ENCODE results near the gene CDKAL1. TPM values are rescaled to one million over a fixed set of nuclear protein-coding genes. Genes with fewer than 3 reads are reported as not detected.

The CDKAL1 gene
- total RNA-seq, 1 donor = 20.0 TPM

GRCh38 chr6:21198032-21198640 is 663.9 kb downstream of the CDKAL1 start:
- TF ChIP-seq CTCF (IDR thresholded peaks at IDR 0.05; ENCODE audit: insufficient read depth, low read length) = no peak
- DNase-seq (ENCODE audit: low read depth) = no peak
- no peak overlapping the region for H3K4me3 ChIP-seq (ENCODE audit: low read depth, low read length)

DNA sequence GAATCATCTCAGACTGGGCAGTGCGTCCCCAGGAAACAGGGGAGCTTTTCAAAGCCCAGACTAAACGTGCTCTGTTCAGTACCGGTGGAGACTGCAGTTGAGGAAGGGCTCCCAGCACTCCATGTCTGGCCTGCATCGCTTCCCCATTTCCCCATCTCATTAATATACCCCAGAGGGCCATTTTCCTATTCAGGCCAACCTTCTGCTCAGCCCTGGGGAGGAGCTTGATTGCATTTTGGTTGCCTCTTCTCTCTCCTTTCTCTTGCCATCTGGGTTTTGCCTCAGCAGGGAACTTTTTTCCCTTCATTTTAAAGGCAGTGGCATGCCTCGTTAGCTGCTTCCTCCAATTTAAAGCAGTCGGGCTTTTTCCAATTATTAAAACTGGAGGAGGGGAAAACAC is 665.0 kb downstream of the CDKAL1 start:
- H3K4me3 ChIP-seq (ENCODE audit: low read depth, low read length) = no peak overlapping the region
- no peak for DNase-seq (ENCODE audit: low read depth)
- TF ChIP-seq CTCF (IDR thresholded peaks at IDR 0.05; ENCODE audit: insufficient read depth, low read length) = no peak

GRCh38 chr6:21200134-21200870 is 666.0 kb downstream of the CDKAL1 start:
- TF ChIP-seq CTCF (IDR thresholded peaks at IDR 0.05; ENCODE audit: insufficient read depth, low read length) = no peak
- peak; percentile 4 for DNase-seq (ENCODE audit: low read depth)
- no peak overlapping the region for H3K4me3 ChIP-seq (ENCODE audit: low read depth, low read length)

- TF ChIP-seq CTCF (IDR thresholded peaks at IDR 0.05; ENCODE audit: insufficient read depth, low read length) = no peak
- H3K4me3 ChIP-seq (ENCODE audit: low read depth, low read length) = no peak overlapping the region
- DNase-seq (ENCODE audit: low read depth) = no peak
These were observed 666.9 kb downstream of the CDKAL1 start for GRCh38 chr6:21201187-21201586.

DNA sequence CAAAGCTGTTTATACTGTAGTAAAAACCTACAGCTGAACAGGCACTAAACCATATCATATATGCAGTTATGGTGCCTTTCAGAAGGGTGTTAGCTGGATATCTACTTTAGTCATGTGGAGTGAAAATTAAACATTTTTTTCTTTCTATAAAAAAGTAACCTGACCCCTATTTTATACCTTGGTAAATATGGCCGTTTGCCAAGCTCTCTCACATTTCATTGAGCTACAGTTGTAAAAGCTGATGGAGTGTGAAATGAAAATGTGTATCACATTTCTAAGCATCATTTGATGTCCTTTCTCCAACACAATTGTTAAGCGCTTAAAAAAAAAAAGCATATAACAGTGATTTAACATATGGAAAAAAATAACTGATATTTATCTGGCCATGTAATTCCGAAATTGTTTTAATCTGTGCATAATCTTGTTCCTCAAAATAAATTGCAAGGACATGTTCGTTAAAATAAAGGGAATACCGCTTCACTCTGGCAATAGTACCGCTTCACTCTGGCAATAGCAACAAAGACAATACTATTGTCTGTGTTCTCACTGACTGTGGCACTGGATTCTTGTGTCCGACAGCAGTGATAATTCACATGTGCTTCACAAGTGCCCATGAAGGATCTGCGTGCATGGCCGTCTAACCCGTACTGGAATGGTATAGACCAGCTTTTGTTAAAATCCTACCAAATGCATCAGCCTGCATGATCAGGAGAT is 667.5 kb downstream of the CDKAL1 start:
- H3K4me3 ChIP-seq (ENCODE audit: low read depth, low read length) = no peak overlapping the region
- DNase-seq (ENCODE audit: low read depth) = no peak
- no peak for TF ChIP-seq CTCF (IDR thresholded peaks at IDR 0.05; ENCODE audit: insufficient read depth, low read length)

DNA sequence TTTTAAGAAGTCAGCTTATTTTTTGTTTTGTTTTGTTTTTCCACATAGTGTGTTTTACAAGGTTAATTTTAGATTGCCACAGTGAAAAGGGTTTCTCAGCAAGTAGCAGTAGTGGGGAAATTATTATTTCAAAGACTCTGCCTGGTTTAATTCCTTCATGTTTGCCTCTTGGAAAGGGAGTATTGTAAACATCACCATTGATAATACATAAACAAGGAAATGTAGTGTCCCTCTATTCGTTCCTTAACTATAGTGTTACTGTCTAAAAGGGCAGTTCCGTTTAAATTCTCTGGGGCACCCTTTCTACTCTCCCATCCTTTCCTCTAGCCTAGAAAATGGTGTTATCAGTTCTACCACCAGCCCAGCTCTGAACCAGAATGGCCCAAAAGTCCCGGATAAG is 668.3 kb downstream of the CDKAL1 start:
- no peak for TF ChIP-seq CTCF (IDR thresholded peaks at IDR 0.05; ENCODE audit: insufficient read depth, low read length)
- no peak for DNase-seq (ENCODE audit: low read depth)
- no peak overlapping the region for H3K4me3 ChIP-seq (ENCODE audit: low read depth, low read length)
